NCI-H510A (cell line): ENCODE results near the gene ARHGAP24.
A peak's percentile ranks its signal among the peaks of the same experiment; 100 is the strongest.
"Not testable (repeated sequence)": the region's sequence is repeated elsewhere in the genome, so short reads cannot be mapped to it uniquely, and the experiment has no call there.

ENCODE experiments used
- DNase-seq: peaks from one replicate; lab custom pipeline; 2025; lab: John Stamatoyannopoulos, UW

The ARHGAP24 gene

GRCh38 chr4:85956293-85956945 lies 481.5 kb downstream of the ARHGAP24 start:
- DNase-seq, result no peak

GRCh38 chr4:85961887-85962286 lies 486.9 kb downstream of the ARHGAP24 start:
- no peak for DNase-seq

- DNase-seq, result no peak
Measured at GRCh38 chr4:85963231-85963630, 488.3 kb downstream of the ARHGAP24 start.

- DNase-seq, result no peak
Measured at GRCh38 chr4:85964298-85964697, 489.3 kb downstream of the ARHGAP24 start.

- DNase-seq, result not testable (repeated sequence)
Measured at GRCh38 chr4:85965017-85965416, 490.1 kb downstream of the ARHGAP24 start.

GRCh38 chr4:85965529-85965928 lies 490.6 kb downstream of the ARHGAP24 start:
- DNase-seq, result no peak

- no peak for DNase-seq
Measured at GRCh38 chr4:85966373-85966772, 491.4 kb downstream of the ARHGAP24 start.

GRCh38 chr4:85967872-85968271 lies 492.9 kb downstream of the ARHGAP24 start:
- DNase-seq, result no peak

GRCh38 chr4:85968945-85969819 lies 494.2 kb downstream of the ARHGAP24 start:
- DNase-seq, result peak; percentile 1

- DNase-seq, result no peak
Measured at GRCh38 chr4:85970535-85970934, 495.6 kb downstream of the ARHGAP24 start.

GRCh38 chr4:85979276-85979675 lies 504.3 kb downstream of the ARHGAP24 start:
- no peak for DNase-seq

- no peak for DNase-seq
Measured at GRCh38 chr4:85986266-85986665, 511.3 kb downstream of the ARHGAP24 start.

GRCh38 chr4:85993641-85994040 lies 518.7 kb downstream of the ARHGAP24 start:
- DNase-seq, result no peak

- DNase-seq, result no peak
Measured at GRCh38 chr4:85994576-85994975, 519.6 kb downstream of the ARHGAP24 start.

- DNase-seq, result no peak
Measured at GRCh38 chr4:85995361-85995760, 520.4 kb downstream of the ARHGAP24 start.

GRCh38 chr4:86001591-86001990 lies 526.6 kb downstream of the ARHGAP24 start:
- DNase-seq, result no peak

GRCh38 chr4:86004030-86004429 lies 529.1 kb downstream of the ARHGAP24 start:
- no peak for DNase-seq

- no peak for DNase-seq
Measured at GRCh38 chr4:86006057-86006456, 531.1 kb downstream of the ARHGAP24 start.

GRCh38 chr4:86007042-86007441 lies 532.1 kb downstream of the ARHGAP24 start:
- no peak for DNase-seq

GRCh38 chr4:86011117-86011516 lies 536.2 kb downstream of the ARHGAP24 start:
- no peak for DNase-seq

- DNase-seq, result no peak
Measured at GRCh38 chr4:86013621-86014020, 538.7 kb downstream of the ARHGAP24 start.

GRCh38 chr4:86014599-86014998 lies 539.6 kb downstream of the ARHGAP24 start:
- DNase-seq, result no peak
